ENCODE measurements around the gene SLC11A2.

DNA sequence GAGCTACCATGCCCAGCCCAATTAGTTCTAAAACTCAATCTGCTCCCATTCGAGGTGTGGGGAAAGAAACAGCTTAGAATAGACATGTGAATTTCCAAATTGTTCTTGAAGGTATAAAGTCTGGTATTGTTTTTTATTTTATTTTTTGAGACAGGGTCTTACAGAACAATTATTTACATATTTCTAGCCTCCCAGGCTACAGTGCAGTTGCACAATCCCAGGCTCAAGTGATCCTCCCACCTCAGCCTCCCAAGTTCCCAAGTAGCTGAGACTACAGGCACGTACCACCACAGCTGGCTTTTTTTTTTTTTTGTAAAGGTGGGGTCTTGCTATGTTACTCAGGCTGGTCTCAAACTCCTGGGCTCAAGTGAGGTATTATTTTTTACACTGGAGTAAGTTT, 6.3 kb downstream of the SLC11A2 start:
- TF ChIP-seq, protein P1, sequence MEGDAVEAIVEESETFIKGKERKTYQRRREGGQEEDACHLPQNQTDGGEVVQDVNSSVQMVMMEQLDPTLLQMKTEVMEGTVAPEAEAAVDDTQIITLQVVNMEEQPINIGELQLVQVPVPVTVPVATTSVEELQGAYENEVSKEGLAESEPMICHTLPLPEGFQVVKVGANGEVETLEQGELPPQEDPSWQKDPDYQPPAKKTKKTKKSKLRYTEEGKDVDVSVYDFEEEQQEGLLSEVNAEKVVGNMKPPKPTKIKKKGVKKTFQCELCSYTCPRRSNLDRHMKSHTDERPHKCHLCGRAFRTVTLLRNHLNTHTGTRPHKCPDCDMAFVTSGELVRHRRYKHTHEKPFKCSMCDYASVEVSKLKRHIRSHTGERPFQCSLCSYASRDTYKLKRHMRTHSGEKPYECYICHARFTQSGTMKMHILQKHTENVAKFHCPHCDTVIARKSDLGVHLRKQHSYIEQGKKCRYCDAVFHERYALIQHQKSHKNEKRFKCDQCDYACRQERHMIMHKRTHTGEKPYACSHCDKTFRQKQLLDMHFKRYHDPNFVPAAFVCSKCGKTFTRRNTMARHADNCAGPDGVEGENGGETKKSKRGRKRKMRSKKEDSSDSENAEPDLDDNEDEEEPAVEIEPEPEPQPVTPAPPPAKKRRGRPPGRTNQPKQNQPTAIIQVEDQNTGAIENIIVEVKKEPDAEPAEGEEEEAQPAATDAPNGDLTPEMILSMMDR (conservative IDR thresholded peaks at IDR 0.05; ENCODE audit: low read depth, low read length): no peak
- no peak for TF ChIP-seq EZH2 (IDR thresholded peaks at IDR 0.05; ENCODE audit: borderline replicate concordance, low read depth, low read length, poor library complexity, severe bottlenecking)
